ENCODE results near the gene ATP5PB. TPM values are rescaled to one million over a fixed set of nuclear protein-coding genes. Genes with fewer than 3 reads are reported as not detected.
A peak's percentile ranks its signal among the peaks of the same experiment; 100 is the strongest.

The ATP5PB gene
- total and polyA plus RNA-seq, 7 donors: 157 to 849 (median 217) TPM

DNA sequence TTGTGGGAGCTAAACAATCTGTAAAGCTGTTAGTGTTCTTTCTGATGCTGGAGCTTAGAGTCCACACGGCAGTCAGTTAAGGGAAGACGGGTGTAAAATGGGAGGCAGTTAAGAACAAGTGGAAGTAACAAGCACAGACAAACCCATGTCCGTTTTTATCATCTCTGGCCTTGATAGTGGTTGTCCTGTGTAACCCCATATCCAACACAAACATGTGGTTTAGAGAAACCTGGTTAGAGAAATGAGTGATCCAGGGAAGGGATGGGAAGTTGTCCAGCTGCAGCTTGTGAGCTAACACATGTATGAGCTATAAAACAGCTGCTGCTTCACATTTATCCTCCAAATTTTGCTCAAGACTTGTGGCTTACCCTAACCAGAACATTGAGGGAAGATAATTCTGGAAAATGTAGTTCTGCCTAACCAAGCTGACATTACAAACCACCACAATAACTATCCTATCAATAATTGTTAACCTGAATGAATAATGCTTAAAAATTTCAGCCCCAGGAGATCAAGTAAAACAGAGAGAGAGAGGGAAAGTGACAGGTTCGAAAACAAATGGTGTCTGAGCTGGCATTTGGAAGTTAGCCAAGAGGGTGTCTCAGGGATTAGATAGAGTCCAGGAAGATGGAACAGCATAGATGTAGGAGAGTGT, 13.9 kb downstream of the ATP5PB start:
- intact Hi-C loops (cut with DNase I): no loop called here
- Histone ChIP-seq H3K4me1 (peaks cover 0 to 16% (median 0%) of the 10 kb centered on the region in 4 donors), H3K9me3 (no peaks in the 10 kb centered on the region), H3K27ac (peak overlapping the region in 3 of 4 donors; percentile 22 to 47 (median 42)), H3K4me3 (no peak overlapping the region), H3K27me3 (no peaks in the 10 kb centered on the region), H3K36me3 (peaks cover 6 to 79% (median 28%) of the 10 kb centered on the region in 4 donors)
- no peak for DNase-seq
- 67 to 70% methylated on average over 4 of the region's 4 CpGs for WGBS, 2 donors
- TF ChIP-seq, protein P1, sequence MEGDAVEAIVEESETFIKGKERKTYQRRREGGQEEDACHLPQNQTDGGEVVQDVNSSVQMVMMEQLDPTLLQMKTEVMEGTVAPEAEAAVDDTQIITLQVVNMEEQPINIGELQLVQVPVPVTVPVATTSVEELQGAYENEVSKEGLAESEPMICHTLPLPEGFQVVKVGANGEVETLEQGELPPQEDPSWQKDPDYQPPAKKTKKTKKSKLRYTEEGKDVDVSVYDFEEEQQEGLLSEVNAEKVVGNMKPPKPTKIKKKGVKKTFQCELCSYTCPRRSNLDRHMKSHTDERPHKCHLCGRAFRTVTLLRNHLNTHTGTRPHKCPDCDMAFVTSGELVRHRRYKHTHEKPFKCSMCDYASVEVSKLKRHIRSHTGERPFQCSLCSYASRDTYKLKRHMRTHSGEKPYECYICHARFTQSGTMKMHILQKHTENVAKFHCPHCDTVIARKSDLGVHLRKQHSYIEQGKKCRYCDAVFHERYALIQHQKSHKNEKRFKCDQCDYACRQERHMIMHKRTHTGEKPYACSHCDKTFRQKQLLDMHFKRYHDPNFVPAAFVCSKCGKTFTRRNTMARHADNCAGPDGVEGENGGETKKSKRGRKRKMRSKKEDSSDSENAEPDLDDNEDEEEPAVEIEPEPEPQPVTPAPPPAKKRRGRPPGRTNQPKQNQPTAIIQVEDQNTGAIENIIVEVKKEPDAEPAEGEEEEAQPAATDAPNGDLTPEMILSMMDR (IDR thresholded peaks at IDR 0.05): no peak
- TF ChIP-seq EP300 (IDR thresholded peaks at IDR 0.05) (no peak), POLR2A (IDR thresholded peaks at IDR 0.05) (no peak), POLR2AphosphoS5 (IDR thresholded peaks at IDR 0.05) (peak in 1 of 4 donors; percentile 23)

DNA sequence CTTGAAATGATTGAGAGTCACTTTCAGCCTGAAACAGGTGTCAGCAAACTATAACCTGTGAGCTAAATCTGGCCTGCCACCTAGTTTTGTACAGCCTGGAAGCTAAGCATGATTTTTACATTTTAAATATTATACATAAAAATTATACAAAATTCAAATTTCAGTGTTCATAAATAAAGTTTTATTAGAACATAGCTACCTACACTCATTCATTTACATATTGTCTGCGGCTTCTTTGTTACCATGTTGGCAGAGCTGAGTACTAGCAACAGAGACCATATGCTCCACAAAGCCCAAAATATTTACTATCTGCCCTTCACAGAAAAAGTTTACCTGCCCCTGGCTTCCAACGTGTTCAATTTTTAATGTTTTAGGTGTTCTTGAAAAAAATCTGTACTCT, 16.5 kb downstream of the ATP5PB start:
- peaks cover 16 to 79% (median 28%) of the 10 kb centered on the region in 4 donors for H3K36me3 ChIP-seq

DNA sequence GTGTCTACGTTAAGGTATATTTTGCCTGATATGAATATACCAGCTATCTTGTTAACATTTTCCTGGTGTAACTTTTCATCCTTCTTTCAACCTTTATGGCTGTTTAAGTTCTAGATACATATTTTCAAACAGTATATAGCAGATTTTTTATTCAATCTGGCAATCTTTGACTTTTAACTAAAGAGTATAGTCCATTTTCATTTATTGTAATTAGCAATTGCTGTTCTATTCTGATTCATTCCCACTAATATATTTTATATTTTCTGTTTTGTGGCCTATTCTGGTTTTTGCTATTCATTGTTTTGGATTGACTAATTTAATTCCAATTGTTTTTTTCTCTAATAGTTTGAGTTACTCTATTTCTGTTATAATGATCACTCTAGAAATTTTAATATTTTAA, 17.2 kb downstream of the ATP5PB start:
- Histone ChIP-seq H3K4me3 (no peak overlapping the region), H3K4me1 (peaks cover 0 to 16% (median 0%) of the 10 kb centered on the region in 4 donors), H3K36me3 (peaks cover 17 to 79% (median 31%) of the 10 kb centered on the region in 4 donors), H3K27me3 (no peaks in the 10 kb centered on the region), H3K27ac (no peak overlapping the region), H3K9me3 (no peaks in the 10 kb centered on the region)
- intact Hi-C loops (cut with DNase I): no loop called here
- no peak for DNase-seq
- TF ChIP-seq EP300 (IDR thresholded peaks at IDR 0.05) (no peak), POLR2AphosphoS5 (IDR thresholded peaks at IDR 0.05) (no peak), POLR2A (IDR thresholded peaks at IDR 0.05) (no peak)
- TF ChIP-seq, protein P1 (IDR thresholded peaks at IDR 0.05): no peak
- WGBS, 2 donors: 0% methylated on average over 1 of the region's 1 CpG

More for the DNA sequence above, 16.5 kb downstream of the ATP5PB start:
- Histone ChIP-seq H3K4me1 (peaks cover 0 to 16% (median 0%) of the 10 kb centered on the region in 4 donors), H3K9me3 (no peaks in the 10 kb centered on the region), H3K27ac (no peak overlapping the region), H3K4me3 (no peak overlapping the region), H3K27me3 (no peaks in the 10 kb centered on the region)
- no peak for DNase-seq
- WGBS, 2 donors: 94 to 95% methylated on average over 2 of the region's 2 CpGs
- TF ChIP-seq, protein P1 (IDR thresholded peaks at IDR 0.05): no peak
- no peak for TF ChIP-seq POLR2A (IDR thresholded peaks at IDR 0.05)
- no peak for TF ChIP-seq POLR2AphosphoS5 (IDR thresholded peaks at IDR 0.05)
- no peak for TF ChIP-seq EP300 (IDR thresholded peaks at IDR 0.05)
- intact Hi-C loops (cut with DNase I): no loop called here

DNA sequence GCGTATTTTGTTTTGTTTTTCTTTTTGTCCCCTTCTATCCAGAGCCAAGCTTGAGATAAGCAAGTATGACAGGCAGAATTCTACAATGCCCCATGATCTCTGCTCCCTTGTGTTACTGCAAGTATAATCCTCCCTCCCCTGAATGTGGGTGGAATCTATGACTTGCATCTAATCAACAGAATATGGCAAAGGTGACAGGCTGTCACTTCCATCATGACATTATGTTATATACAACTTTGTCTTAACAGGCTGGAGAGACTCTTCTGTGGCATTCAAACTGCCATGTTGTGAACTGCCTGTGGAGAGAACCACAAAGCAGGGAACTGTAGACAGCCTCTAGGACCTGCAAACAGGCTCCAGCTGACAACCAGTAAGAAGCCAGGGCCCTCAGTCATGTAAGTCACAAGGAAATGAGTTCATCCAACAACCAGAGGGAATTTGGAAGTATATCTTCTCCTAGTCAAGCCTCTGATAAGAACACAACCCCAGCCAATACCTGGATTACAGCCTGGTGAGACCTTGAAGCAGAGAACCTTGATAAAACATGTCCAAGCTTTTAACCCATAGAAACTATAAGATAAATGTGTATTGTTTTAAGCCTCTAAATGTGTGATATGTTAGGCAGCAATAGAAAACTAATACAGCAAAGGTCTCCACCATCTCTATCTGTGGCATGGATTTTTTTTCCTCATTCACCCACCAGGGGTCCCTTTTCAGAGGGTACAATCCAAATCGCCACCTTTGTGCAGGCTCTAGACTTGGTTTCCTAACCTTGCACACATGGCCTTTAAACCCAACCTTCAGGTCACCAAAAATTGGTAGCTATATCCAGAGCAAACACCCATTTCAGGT, 18.8 kb downstream of the ATP5PB start:
- peaks cover 15 to 77% (median 29%) of the 10 kb centered on the region in 4 donors for H3K36me3 ChIP-seq
- intact Hi-C loops (cut with DNase I): no loop called here
- no peaks in the 10 kb centered on the region for H3K9me3 ChIP-seq
- 92 to 95% methylated on average over 2 of the region's 2 CpGs for WGBS, 2 donors
- peaks cover 0 to 7% (median 0%) of the 10 kb centered on the region in 4 donors for H3K4me1 ChIP-seq
- TF ChIP-seq, protein P1 (IDR thresholded peaks at IDR 0.05): no peak
- TF ChIP-seq EP300 (IDR thresholded peaks at IDR 0.05): no peak
- TF ChIP-seq POLR2AphosphoS5 (IDR thresholded peaks at IDR 0.05): no peak
- TF ChIP-seq POLR2A (IDR thresholded peaks at IDR 0.05): no peak
- H3K27ac ChIP-seq: no peak overlapping the region
- DNase-seq: no peak
- H3K27me3 ChIP-seq: no peaks in the 10 kb centered on the region
- H3K4me3 ChIP-seq: no peak overlapping the region

Data from sigmoid colon (tissue), 7 donors.